ENCODE data around the gene GBA3. TPM values are rescaled to one million over a fixed set of nuclear protein-coding genes. Genes with fewer than 3 reads are reported as not detected.

The GBA3 gene
- total RNA-seq, 2 donors from 2014 or later: 4.7 to 14.9 TPM

Other genes with a start within 250 kb of the GBA3 start
- 10 to 100 TPM; 60.6 to 68.9 TPM for gene ADGRA3, start 176.9 kb upstream of the GBA3 start, total RNA-seq